Activated CD4-positive, alpha-beta T cell treated with anti-CD3 and anti-CD28 coated beads for 36 hours (primary cell): Measurements from ENCODE around the gene BCAS3. TPM values are rescaled to one million over a fixed set of nuclear protein-coding genes. Genes with fewer than 3 reads are reported as not detected.
"Not testable (repeated sequence)": the region's sequence is repeated elsewhere in the genome, so short reads cannot be mapped to it uniquely, and the experiment has no call there.

Experiments used
- ATAC-seq: fragments of 200-7000 bp; cut with Tn5 transposase; one replicate; pipeline ENCODE4 v1.10.0; 2021; ENCODE audit warnings: mild to moderate bottlenecking, moderate library complexity
- CTCF ChIA-PET: fragments of 350-600 bp; sonication (Branson Sonifier 250); formaldehyde crosslinking; loops from one replicate; lab custom pipeline; 2021; ENCODE audit warnings: antibody characterized with exemption; lab: Charles Lee
- POLR2A ChIA-PET: fragments of 350-600 bp; sonication (Branson Sonifier 250); formaldehyde crosslinking; loops from one replicate; lab custom pipeline; 2021; ENCODE audit warnings: antibody characterized with exemption, inconsistent platforms; lab: Charles Lee
- DNase-seq: peaks from one replicate; pipeline ENCODE4 v3.0.0-alpha.2; 2020
- H3K27ac Mint-ChIP-seq: one replicate; pipeline ENCODE4 v1.8.0; 2021; ENCODE audit warnings: mixed read lengths
- H3K27me3 Mint-ChIP-seq: one replicate; pipeline ENCODE4 v1.8.0; 2021; ENCODE audit warnings: mixed read lengths
- H3K36me3 Mint-ChIP-seq: one replicate; pipeline ENCODE4 v1.8.0; 2021; ENCODE audit warnings: low read depth, mixed read lengths
- H3K4me1 Mint-ChIP-seq: one replicate; pipeline ENCODE4 v1.8.0; 2021; ENCODE audit warnings: mixed read lengths
- H3K4me3 Mint-ChIP-seq: one replicate; pipeline ENCODE4 v1.8.0; 2021; ENCODE audit warnings: mild to moderate bottlenecking, moderate library complexity, mixed read lengths
- H3K9me3 Mint-ChIP-seq: one replicate; pipeline ENCODE4 v1.8.0; 2021; ENCODE audit warnings: low read depth, mixed read lengths
- intact Hi-C, 2 experiments: fragments of 100-400 bp; cut with DNase I in 1 of 2; cut with micrococcal nuclease in 1 of 2; formaldehyde crosslinking; loops; one replicate each; pipeline versions ENCODE4 v1.14.2 to v1.15.1; 2022 to 2024; cut with DNase I, micrococcal nuclease
- total RNA-seq, 2 experiments: library from RNA; stranded (reverse); gene quantifications; one replicate each; pipeline ENCODE4 v1.2.3, GENCODE V29; 2021

The BCAS3 gene
- total RNA-seq, 2 experiments from 2014 or later, result 7.2 to 7.5 TPM

GRCh38 chr17:61005358-61005757 is 327.7 kb downstream of the BCAS3 start:
- Mint-ChIP-seq H3K4me3 (no peak overlapping the region), H3K36me3 (peaks cover 2% of the 10 kb centered on the region), H3K27ac (no peak overlapping the region), H3K27me3 (no peaks in the 10 kb centered on the region), H3K9me3 (peaks cover 2% of the 10 kb centered on the region), H3K4me1 (no peaks in the 10 kb centered on the region)
- ChIA-PET POLR2A (no interaction called here), CTCF (interaction anchor here (0.5 kb wide), 1 partner anchor 364 kb away, joined by 3 read pairs; no protein-coding TSS in a partner anchor)
- intact Hi-C loops, result loop anchor here in 1 of 2 experiments (10.0 kb wide), 1 partner anchor 349 kb away; no protein-coding TSS in a partner anchor
- DNase-seq (no peak), ATAC-seq (no peak)

GRCh38 chr17:61005958-61006357 is 328.3 kb downstream of the BCAS3 start:
- intact Hi-C loops, result loop anchor here in 1 of 2 experiments (10.0 kb wide), 1 partner anchor 349 kb away; no protein-coding TSS in a partner anchor
- H3K9me3 Mint-ChIP-seq, H3K36me3 Mint-ChIP-seq: not testable (repeated sequence)

DNA sequence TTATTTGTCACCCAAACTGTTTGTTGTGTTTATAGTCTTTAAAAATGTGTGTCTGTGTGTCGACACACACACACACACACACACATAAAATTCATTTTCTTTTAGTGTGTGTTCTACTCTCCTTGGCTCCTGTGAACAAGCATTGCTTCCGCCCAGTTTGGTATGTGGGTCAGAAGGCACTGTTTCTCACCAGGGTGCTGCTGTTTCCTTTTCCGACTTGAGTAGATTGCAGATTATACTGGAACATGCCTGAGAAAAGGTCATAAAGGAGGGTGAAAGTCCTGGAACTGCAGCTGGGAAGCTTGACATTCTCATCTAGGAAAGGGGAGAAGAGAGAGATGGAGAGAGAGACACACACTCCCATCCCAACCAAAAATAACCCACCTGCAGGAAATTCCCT is 330.3 kb downstream of the BCAS3 start:
- CTCF ChIA-PET, result interaction anchor here (0.6 kb wide), 1 partner anchor 405 kb away, joined by 3 read pairs; no protein-coding TSS in a partner anchor
- no peak overlapping the region for H3K4me3 Mint-ChIP-seq
- H3K27ac Mint-ChIP-seq, result no peak overlapping the region
- intact Hi-C loops, result loop anchor here in 1 of 2 experiments (10.0 kb wide), 1 partner anchor 347 kb away; no protein-coding TSS in a partner anchor
- no peaks in the 10 kb centered on the region for H3K27me3 Mint-ChIP-seq
- H3K4me1 Mint-ChIP-seq, result no peaks in the 10 kb centered on the region
- DNase-seq (no peak), ATAC-seq (no peak)
- POLR2A ChIA-PET, result no interaction called here
- H3K36me3 Mint-ChIP-seq, result peaks cover 2% of the 10 kb centered on the region
- H3K9me3 Mint-ChIP-seq, result peaks cover 2% of the 10 kb centered on the region

More at GRCh38 chr17:61005958-61006357, 328.3 kb downstream of the BCAS3 start:
- ATAC-seq, H3K27me3 Mint-ChIP-seq, H3K4me1 Mint-ChIP-seq, H3K27ac Mint-ChIP-seq, CTCF ChIA-PET, H3K4me3 Mint-ChIP-seq, DNase-seq, POLR2A ChIA-PET: not testable (repeated sequence)

DNA sequence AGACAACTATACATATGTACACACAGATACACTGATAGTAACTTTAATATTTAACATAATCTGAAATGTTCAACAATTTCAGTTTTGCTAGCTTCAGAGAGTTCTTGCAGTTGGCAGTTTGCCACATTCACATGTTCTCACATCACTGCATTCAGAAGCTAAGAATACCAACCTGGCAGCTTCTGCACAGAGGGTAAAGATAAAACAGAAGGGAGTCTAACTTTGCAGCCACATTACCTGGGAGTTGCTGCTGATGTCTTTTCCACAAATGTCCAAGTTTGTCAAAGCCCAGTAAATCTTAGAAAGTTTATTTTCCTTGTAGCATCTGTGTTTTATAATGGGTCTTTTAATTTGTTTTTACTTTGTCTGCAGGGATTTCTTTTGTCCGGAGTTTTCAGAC is 332.0 kb downstream of the BCAS3 start:
- intact Hi-C loops, result loop anchor here in 1 of 2 experiments (10.0 kb wide), 1 partner anchor 345 kb away; no protein-coding TSS in a partner anchor
- no peaks in the 10 kb centered on the region for H3K4me1 Mint-ChIP-seq
- H3K27ac Mint-ChIP-seq, result no peak overlapping the region
- H3K36me3 Mint-ChIP-seq, result peaks cover 2% of the 10 kb centered on the region
- no peaks in the 10 kb centered on the region for H3K27me3 Mint-ChIP-seq
- CTCF ChIA-PET, result interaction anchor here (0.8 kb wide), 1 partner anchor 17 kb away, joined by 4 read pairs; no protein-coding TSS in a partner anchor
- ATAC-seq, result no peak
- no peak for DNase-seq
- H3K9me3 Mint-ChIP-seq, result peaks cover 2% of the 10 kb centered on the region
- no peak overlapping the region for H3K4me3 Mint-ChIP-seq
- POLR2A ChIA-PET, result interaction anchor here (0.6 kb wide), 1 partner anchor 17 kb away, joined by 3 read pairs; no protein-coding TSS in a partner anchor

GRCh38 chr17:61010661-61011170 is 333.1 kb downstream of the BCAS3 start:
- Mint-ChIP-seq H3K4me1 (no peaks in the 10 kb centered on the region), H3K9me3 (no peaks in the 10 kb centered on the region), H3K4me3 (no peak overlapping the region), H3K27me3 (no peaks in the 10 kb centered on the region), H3K36me3 (no peaks in the 10 kb centered on the region), H3K27ac (no peak overlapping the region)
- CTCF ChIA-PET, result interaction anchor here (0.6 to 0.8 kb wide), 2 partner anchors 16 to 225 kb away, joined by 3 to 4 read pairs; no protein-coding TSS in a partner anchor
- POLR2A ChIA-PET, result no interaction called here
- intact Hi-C loops, result no loop called here
- ATAC-seq (no peak), DNase-seq (no peak)

GRCh38 chr17:61011251-61011650 is 333.6 kb downstream of the BCAS3 start:
- ATAC-seq, result no peak
- POLR2A ChIA-PET, result no interaction called here
- Mint-ChIP-seq H3K27ac (no peak overlapping the region), H3K4me1 (no peaks in the 10 kb centered on the region), H3K27me3 (no peaks in the 10 kb centered on the region), H3K4me3 (no peak overlapping the region), H3K9me3 (no peaks in the 10 kb centered on the region), H3K36me3 (no peaks in the 10 kb centered on the region)
- intact Hi-C loops, result no loop called here
- CTCF ChIA-PET, result no interaction called here
- DNase-seq, result no peak

- ATAC-seq (no peak), DNase-seq (no peak)
- intact Hi-C loops, result no loop called here
- Mint-ChIP-seq H3K9me3 (no peaks in the 10 kb centered on the region), H3K27ac (no peak overlapping the region), H3K4me1 (no peaks in the 10 kb centered on the region), H3K4me3 (no peak overlapping the region), H3K36me3 (no peaks in the 10 kb centered on the region), H3K27me3 (no peaks in the 10 kb centered on the region)
- ChIA-PET POLR2A (no interaction called here), CTCF (interaction anchor here (0.9 kb wide), 1 partner anchor 10 kb away, joined by 4 read pairs; no protein-coding TSS in a partner anchor)
These were observed 338.3 kb downstream of the BCAS3 start for GRCh38 chr17:61015966-61016365.

GRCh38 chr17:61017317-61018006 is 339.8 kb downstream of the BCAS3 start:
- CTCF ChIA-PET, result interaction anchor here (1.0 to 1.1 kb wide), 2 partner anchors 11 to 400 kb away, joined by 3 to 7 read pairs; no protein-coding TSS in a partner anchor

DNA sequence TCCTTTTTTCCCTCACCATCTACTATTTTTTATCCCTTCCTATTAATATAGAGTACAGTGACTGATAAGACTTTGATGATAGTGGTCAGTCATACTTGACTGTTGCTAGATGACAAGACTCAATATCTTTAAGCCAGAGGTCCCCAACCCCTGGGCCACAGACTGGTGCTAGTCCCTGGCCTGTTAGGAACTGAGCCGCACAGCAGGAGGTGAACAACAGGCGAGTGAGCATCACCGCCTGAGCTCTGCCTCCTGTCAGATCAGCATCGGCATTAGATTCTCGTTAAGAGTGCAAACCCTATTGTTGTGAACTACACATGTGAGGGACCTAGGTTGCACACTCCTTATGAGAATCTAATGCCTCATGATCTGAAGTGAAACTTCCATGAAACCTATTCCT is 341.3 kb downstream of the BCAS3 start:
- intact Hi-C loops, result no loop called here
- Mint-ChIP-seq H3K4me1 (no peaks in the 10 kb centered on the region), H3K27me3 (no peaks in the 10 kb centered on the region), H3K27ac (no peak overlapping the region), H3K36me3 (no peaks in the 10 kb centered on the region), H3K9me3 (no peaks in the 10 kb centered on the region), H3K4me3 (no peak overlapping the region)
- no peak for DNase-seq
- no peak for ATAC-seq
- POLR2A ChIA-PET, result no interaction called here
- CTCF ChIA-PET, result interaction anchor here (1.0 kb wide), 1 partner anchor 398 kb away, joined by 3 read pairs; no protein-coding TSS in a partner anchor

More at GRCh38 chr17:61017317-61018006, 339.8 kb downstream of the BCAS3 start:
- Mint-ChIP-seq H3K27ac (no peak overlapping the region), H3K9me3 (no peaks in the 10 kb centered on the region), H3K4me1 (no peaks in the 10 kb centered on the region), H3K4me3 (no peak overlapping the region), H3K36me3 (no peaks in the 10 kb centered on the region), H3K27me3 (no peaks in the 10 kb centered on the region)
- POLR2A ChIA-PET, result interaction anchor here (0.6 kb wide), 1 partner anchor 493 kb away, joined by 4 read pairs; no protein-coding TSS in a partner anchor
- intact Hi-C loops, result no loop called here
- ATAC-seq (no peak), DNase-seq (no peak)

GRCh38 chr17:61023996-61024395 is 346.3 kb downstream of the BCAS3 start:
- CTCF ChIA-PET, result interaction anchor here (0.6 kb wide), 1 partner anchor 366 kb away, joined by 4 read pairs; no protein-coding TSS in a partner anchor

GRCh38 chr17:61026818-61027217 is 349.2 kb downstream of the BCAS3 start:
- no peak overlapping the region for H3K27ac Mint-ChIP-seq
- peaks cover 5% of the 10 kb centered on the region for H3K4me1 Mint-ChIP-seq
- H3K9me3 Mint-ChIP-seq, result no peaks in the 10 kb centered on the region
- DNase-seq (no peak), ATAC-seq (no peak)
- intact Hi-C loops, result no loop called here
- ChIA-PET CTCF (interaction anchor here (0.7 to 1.2 kb wide), 4 partner anchors 17 to 442 kb away, joined by 3 to 4 read pairs (median 3); no protein-coding TSS in a partner anchor), POLR2A (interaction anchor here (0.7 kb wide), 1 partner anchor 17 kb away, joined by 3 read pairs; no protein-coding TSS in a partner anchor)
- H3K4me3 Mint-ChIP-seq, result no peak overlapping the region
- no peaks in the 10 kb centered on the region for H3K27me3 Mint-ChIP-seq
- no peaks in the 10 kb centered on the region for H3K36me3 Mint-ChIP-seq

More at GRCh38 chr17:61023996-61024395, 346.3 kb downstream of the BCAS3 start:
- Mint-ChIP-seq H3K27ac (no peak overlapping the region), H3K4me3 (no peak overlapping the region), H3K4me1 (peaks cover 5% of the 10 kb centered on the region), H3K36me3 (no peaks in the 10 kb centered on the region), H3K27me3 (no peaks in the 10 kb centered on the region), H3K9me3 (no peaks in the 10 kb centered on the region)
- intact Hi-C loops, result no loop called here
- ATAC-seq (no peak), DNase-seq (no peak)
- POLR2A ChIA-PET, result no interaction called here
